Tibial nerve (tissue), 4 donors: ENCODE measurements around the gene CHURC1. TPM values are rescaled to one million over a fixed set of nuclear protein-coding genes. Genes with fewer than 3 reads are reported as not detected.

Experiments used
- DNase-seq, 2 donors: peaks; one replicate each; pipeline ENCODE4 v3.0.0-alpha.2; 2019; ENCODE audit warnings: low spot score in 2 of 2
- H3K27ac ChIP-seq, 4 donors: fragments of 200-600 bp; sonication (generic) in 3 of 4; one replicate each; pipeline ENCODE4 v1.5.1; 2017 to 2019; ENCODE audit warnings: mild to moderate bottlenecking in 1 of 4
- H3K27me3 ChIP-seq, 2 donors: fragments of 200-600 bp; sonication (generic) in 1 of 2; one replicate each; pipeline versions ENCODE4 v1.5.1 to v1.6.0; 2017 to 2019
- H3K36me3 ChIP-seq, 3 donors: fragments of 200-600 bp; sonication (generic); one replicate each; pipeline ENCODE4 v1.5.1; 2018 to 2019
- H3K4me1 ChIP-seq, 4 donors: fragments of 200-600 bp; sonication (generic) in 3 of 4; one replicate each; pipeline ENCODE4 v1.5.1; 2017 to 2019
- H3K4me3 ChIP-seq, 4 donors: fragments of 200-600 bp; sonication (generic) in 3 of 4; one replicate each; pipeline ENCODE4 v1.5.1; 2017 to 2019; ENCODE audit warnings: mild to moderate bottlenecking in 1 of 4, moderate library complexity in 1 of 4
- H3K9me3 ChIP-seq, 4 donors: fragments of 200-600 bp; sonication (generic) in 3 of 4; one replicate each; pipeline ENCODE4 v1.5.1; 2017 to 2019
- EP300 ChIP-seq, 2 donors: sonication (generic); formaldehyde crosslinking; IDR thresholded peaks; one replicate each; pipeline ENCODE4 v1.6.1; 2017; ENCODE audit warnings: antibody characterized with exemption in 2 of 2, mild to moderate bottlenecking in 1 of 2
- POLR2A ChIP-seq, 2 donors: fragments of 450-650 bp; IDR thresholded peaks; one replicate each; pipeline ENCODE4 v1.6.1; 2017; ENCODE audit warnings: antibody characterized with exemption in 2 of 2, mild to moderate bottlenecking in 2 of 2, moderate library complexity in 2 of 2
- WGBS, 2 donors: methylation state at CpG; one replicate each; pipeline ENCODE4 v1.1.5; 2018; 5-methylcytosine and 5-hydroxymethylcytosine counted together
- small RNA-seq: library from RNA; depleted of rRNA; stranded (forward); fragments of <200 nt; gene quantifications from one replicate; pipeline ENCODE3, GENCODE V24; 2016
- total RNA-seq, 4 donors: library from RNA; depleted of rRNA; stranded (reverse); fragments of >200 nt; gene quantifications; one replicate each; pipeline ENCODE4 v1.1.0, GENCODE V29; 2016
- TF ChIP-seq, protein P1 (sequence below), 5 experiments: fragments of 200-600 bp in 3 of 5; fragments of 450-650 bp in 2 of 5; sonication (generic) in 3 of 5; IDR thresholded peaks; one replicate each; pipeline ENCODE4 v1.5.1; 2016 to 2019; ENCODE audit warnings: antibody characterized with exemption in 5 of 5, mild to moderate bottlenecking in 3 of 5, moderate library complexity in 2 of 5

CHURC1 gene
- total RNA-seq, 4 donors from 2014 or later, result 75.0 to 131 (median 89.1) TPM

DNA sequence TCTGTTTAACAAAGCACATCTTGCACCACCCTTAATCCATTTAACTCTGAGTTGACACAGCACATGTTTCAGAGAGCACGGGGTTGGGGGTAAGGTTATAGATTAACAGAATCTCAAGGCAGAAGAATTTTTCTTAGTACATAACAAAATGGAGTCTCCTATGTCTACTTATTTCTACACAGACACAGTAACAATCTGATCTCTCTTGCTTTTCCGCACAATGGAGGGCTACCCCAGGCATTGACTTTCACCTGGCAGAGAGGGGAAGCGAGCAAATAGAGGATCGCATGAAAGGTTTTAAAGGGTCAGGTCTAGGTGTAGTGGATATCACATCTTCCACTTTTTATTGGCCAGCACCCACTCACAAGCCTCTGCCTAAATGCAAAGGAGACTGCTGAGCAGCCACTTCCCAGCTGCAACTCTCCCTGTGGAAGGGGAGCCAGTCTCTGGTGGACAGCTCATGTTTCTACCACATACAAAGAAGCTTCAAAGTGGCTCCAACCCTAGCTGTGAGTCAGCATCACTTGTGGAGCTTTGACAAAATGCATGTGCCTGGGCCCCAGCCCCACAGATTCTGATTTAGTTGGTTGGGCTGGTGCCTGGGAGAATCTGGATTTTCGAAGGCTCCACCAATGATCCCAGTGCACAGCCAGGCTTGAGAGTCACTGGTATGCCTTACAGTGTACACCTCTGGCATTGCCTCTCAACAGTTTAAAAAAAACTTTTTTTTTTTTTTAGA, 65.2 kb downstream of the CHURC1 start:
- Histone ChIP-seq H3K27me3 (no peaks in the 10 kb centered on the region), H3K27ac (no peak overlapping the region), H3K9me3 (no peaks in the 10 kb centered on the region), H3K4me3 (no peak overlapping the region), H3K36me3 (no peaks in the 10 kb centered on the region), H3K4me1 (peaks cover 0 to 7% (median 0%) of the 10 kb centered on the region in 4 donors)
- DNase-seq, result no peak
- 84 to 90% methylated on average over 4 to 5 of the region's 5 CpGs for WGBS, 2 donors
- TF ChIP-seq EP300 (IDR thresholded peaks at IDR 0.05) (no peak), POLR2A (IDR thresholded peaks at IDR 0.05) (no peak)
- TF ChIP-seq, protein P1, sequence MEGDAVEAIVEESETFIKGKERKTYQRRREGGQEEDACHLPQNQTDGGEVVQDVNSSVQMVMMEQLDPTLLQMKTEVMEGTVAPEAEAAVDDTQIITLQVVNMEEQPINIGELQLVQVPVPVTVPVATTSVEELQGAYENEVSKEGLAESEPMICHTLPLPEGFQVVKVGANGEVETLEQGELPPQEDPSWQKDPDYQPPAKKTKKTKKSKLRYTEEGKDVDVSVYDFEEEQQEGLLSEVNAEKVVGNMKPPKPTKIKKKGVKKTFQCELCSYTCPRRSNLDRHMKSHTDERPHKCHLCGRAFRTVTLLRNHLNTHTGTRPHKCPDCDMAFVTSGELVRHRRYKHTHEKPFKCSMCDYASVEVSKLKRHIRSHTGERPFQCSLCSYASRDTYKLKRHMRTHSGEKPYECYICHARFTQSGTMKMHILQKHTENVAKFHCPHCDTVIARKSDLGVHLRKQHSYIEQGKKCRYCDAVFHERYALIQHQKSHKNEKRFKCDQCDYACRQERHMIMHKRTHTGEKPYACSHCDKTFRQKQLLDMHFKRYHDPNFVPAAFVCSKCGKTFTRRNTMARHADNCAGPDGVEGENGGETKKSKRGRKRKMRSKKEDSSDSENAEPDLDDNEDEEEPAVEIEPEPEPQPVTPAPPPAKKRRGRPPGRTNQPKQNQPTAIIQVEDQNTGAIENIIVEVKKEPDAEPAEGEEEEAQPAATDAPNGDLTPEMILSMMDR (IDR thresholded peaks at IDR 0.05), result no peak

DNA sequence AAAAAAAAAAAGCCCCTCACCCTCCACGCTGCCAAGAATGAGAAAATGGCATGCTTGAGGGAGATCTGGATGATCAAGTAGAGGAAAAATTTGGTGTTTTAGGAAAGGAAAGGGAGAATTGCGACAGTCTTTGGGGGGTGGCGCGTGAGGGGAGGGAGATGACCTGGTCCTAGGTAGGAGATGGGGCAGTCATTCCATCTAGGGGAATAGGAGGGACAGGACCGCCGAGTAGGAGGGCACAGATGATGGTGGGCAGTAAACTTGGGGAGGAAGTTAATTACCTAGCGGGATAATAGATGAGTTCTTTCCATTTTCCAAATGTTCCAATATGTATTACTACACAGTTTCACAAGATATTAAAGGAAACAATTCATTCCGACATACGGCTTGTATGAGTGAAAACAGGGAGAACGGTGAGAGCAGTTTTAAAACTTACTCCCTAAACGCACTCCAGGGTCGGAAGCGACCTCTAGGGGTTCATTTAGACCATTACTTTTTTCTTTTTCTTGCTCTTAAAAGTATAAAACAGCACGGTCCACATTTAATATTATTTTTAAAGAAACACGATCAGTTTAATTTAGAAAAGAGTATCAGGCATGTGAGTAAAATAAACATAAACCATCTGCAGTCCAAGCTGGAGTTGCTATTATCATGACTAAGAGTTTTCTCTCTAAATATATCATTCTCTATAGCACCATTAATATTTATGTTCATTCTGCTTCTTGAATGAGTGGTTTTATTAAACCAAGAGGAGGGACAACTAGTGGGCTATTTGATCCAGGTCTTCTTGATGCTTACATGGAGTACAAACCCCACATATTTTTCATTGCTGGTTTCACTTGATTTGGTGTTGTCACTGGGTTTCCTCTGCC, 69.4 kb downstream of the CHURC1 start:
- Histone ChIP-seq H3K4me1 (peaks cover 0 to 26% (median 7%) of the 10 kb centered on the region in 4 donors), H3K27me3 (no peaks in the 10 kb centered on the region), H3K27ac (no peak overlapping the region), H3K36me3 (no peaks in the 10 kb centered on the region), H3K4me3 (no peak overlapping the region), H3K9me3 (no peaks in the 10 kb centered on the region)
- no peak for TF ChIP-seq POLR2A (IDR thresholded peaks at IDR 0.05)
- no peak for TF ChIP-seq EP300 (IDR thresholded peaks at IDR 0.05)
- TF ChIP-seq, protein P1 (IDR thresholded peaks at IDR 0.05), result peak in 4 of 5 experiments; percentile 52 to 69 (median 66)
- 6 to 7% methylated on average over 15 of the region's 15 CpGs for WGBS, 2 donors
- DNase-seq, result no peak

Small RNAs within 50 kb of the gene (small RNA-seq; reads per million reads assigned to genes)
- not detected for gene RPPH1-2P

Other genes starting within 250 kb of the CHURC1 start
- 10 to 100 TPM; 33.3 to 73.9 (median 63.1) TPM for gene PLEKHG3, start 210.0 kb upstream of the CHURC1 start, total RNA-seq
- 10 to 100 TPM in 2 of 4 donors, 1 to 10 TPM in 2; 4.5 to 12.6 (median 9.2) TPM for gene SPTB, start 34.5 kb upstream of the CHURC1 start, total RNA-seq
- not detected for gene GPX2, start 28.3 kb downstream of the CHURC1 start, total RNA-seq
- gene RAB15, start 57.9 kb downstream of the CHURC1 start, total RNA-seq, result 1 to 10 TPM in 1 of 4 donors, under 1 TPM in 2, not detected in 1; 0.22 to 2.4 (median 0.42) TPM
- 10 to 100 TPM; 21.0 to 34.5 (median 31.0) TPM for gene FNTB, start 72.4 kb downstream of the CHURC1 start, total RNA-seq
- 10 to 100 TPM; 49.4 to 70.4 (median 55.6) TPM for gene MAX, start 188.1 kb downstream of the CHURC1 start, total RNA-seq